ENCODE results near the gene FAIM2. TPM values are rescaled to one million over a fixed set of nuclear protein-coding genes. Genes with fewer than 3 reads are reported as not detected.

FAIM2 gene
- total RNA-seq (2014; rRNA removed; shearing (Covaris generic); ENCODE audit: low replicate concordance) = 27.4 and 49.8 TPM in 2 replicates

DNA sequence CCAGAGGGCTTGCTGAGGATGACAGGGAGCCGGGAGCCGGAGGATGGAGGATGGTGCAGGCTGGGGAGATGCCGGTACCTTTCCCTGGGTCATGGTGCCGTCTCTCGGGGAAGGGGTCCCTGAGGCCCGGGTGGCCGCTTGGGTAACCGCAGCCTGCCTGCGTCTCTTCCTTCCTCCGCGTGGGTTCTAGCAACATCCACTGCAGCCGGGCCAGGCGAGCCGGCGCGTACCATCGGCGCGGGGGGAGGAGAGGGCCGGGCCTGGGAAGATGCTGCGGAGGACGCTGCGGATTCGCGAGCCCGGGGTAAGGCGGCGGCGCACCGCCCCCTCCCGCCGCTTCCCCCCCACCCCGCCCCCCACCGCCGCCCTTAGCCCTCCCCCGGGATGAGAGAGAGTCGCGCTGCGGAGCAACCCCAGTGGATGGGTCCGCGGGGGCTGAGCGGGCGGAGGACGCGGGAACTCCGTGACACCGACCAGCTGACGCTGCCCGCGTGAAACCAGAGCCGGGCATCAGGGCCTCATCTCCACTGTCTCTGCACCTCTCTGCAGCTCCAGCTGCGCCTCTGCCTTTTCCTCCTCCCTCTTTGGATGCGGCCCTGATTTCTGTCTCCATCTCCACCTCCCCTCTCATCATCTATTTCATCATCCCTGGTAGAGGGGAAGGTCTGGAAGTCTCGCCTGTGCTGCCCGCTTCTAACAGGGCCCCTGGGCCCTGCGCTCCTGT is at the start of gene FAIM2:
Gene FAIM2, minus strand, starts transcription at position 201 of the 724 bp plus-strand sequence. Its CDS starts 108 bp downstream, at position 93.
- H3K4me3 ChIP-seq (ENCODE audit: low read length) = peak within 1 kb of the TSS; percentile 68

DNA sequence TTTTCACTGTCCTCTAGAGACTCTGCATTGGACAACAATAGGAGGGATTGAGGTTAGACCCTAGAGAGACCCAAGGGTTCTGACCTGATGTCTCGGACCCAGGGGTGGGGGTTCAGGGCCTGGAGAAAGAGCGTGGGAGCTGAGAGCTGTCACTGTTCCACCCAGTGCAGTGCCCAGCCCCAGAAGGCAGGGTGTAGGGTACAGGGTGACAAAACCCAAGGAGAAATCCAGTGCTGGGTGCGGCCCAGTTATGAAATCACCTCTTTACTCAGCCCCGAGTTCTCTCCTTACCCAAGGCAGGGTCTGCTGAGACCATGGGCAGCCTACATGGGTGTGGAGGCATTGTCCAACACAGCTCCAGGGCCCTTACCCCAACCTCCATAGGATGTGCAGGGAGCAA is 49.5 kb upstream of the FAIM2 start:
- Histone ChIP-seq H3K79me2 (ENCODE audit: low read length) (no peaks in the 10 kb centered on the region), H3K9me3 (ENCODE audit: low read length) (no peaks in the 10 kb centered on the region), H3K4me2 (ENCODE audit: low read depth, low read length, poor library complexity, severe bottlenecking) (peak overlapping the region; percentile 2), H3K27me3 (ENCODE audit: low read length) (no peaks in the 10 kb centered on the region), H3K4me1 (ENCODE audit: low read length) (peaks cover 100% of the 10 kb centered on the region), H3K9me2 (replicated peaks; ENCODE audit: insufficient read depth, low read length) (no peaks in the 10 kb centered on the region), H3K36me3 (ENCODE audit: insufficient read depth, low read length) (no peaks in the 10 kb centered on the region), H2AFZ (ENCODE audit: low read length) (no peak overlapping the region), H3K9ac (ENCODE audit: low read length) (peak overlapping the region; percentile 55), H4K20me1 (ENCODE audit: insufficient read depth, low read depth, low read length) (no peaks in the 10 kb centered on the region), H3K27ac (ENCODE audit: low read length) (peak overlapping the region; percentile 99), H3K4me3 (ENCODE audit: low read length) (no peak overlapping the region)
- peak; percentile 58 for DNase-seq

More for the DNA sequence above, at the start of gene FAIM2:
- no peak within 1 kb of the TSS for H2AFZ ChIP-seq (ENCODE audit: low read length)
- no peaks in the 10 kb centered on the region for H3K9me2 ChIP-seq (replicated peaks; ENCODE audit: insufficient read depth, low read length)
- H3K36me3 ChIP-seq (ENCODE audit: insufficient read depth, low read length) = no peaks in the 10 kb centered on the region
- no peaks in the 10 kb centered on the region for H3K27me3 ChIP-seq (ENCODE audit: low read length)
- DNase-seq = peak; percentile 78
- H3K4me2 ChIP-seq (ENCODE audit: low read depth, low read length, poor library complexity, severe bottlenecking) = peak within 1 kb of the TSS; percentile 79
- peak within 1 kb of the TSS; percentile 77 for H3K27ac ChIP-seq (ENCODE audit: low read length)
- no peaks in the 10 kb centered on the region for H4K20me1 ChIP-seq (ENCODE audit: insufficient read depth, low read depth, low read length)
- H3K9ac ChIP-seq (ENCODE audit: low read length) = peak within 1 kb of the TSS; percentile 81
- peaks cover 63% of the 10 kb centered on the region for H3K4me1 ChIP-seq (ENCODE audit: low read length)
- H3K79me2 ChIP-seq (ENCODE audit: low read length) = no peaks in the 10 kb centered on the region
- no peaks in the 10 kb centered on the region for H3K9me3 ChIP-seq (ENCODE audit: low read length)

DNA sequence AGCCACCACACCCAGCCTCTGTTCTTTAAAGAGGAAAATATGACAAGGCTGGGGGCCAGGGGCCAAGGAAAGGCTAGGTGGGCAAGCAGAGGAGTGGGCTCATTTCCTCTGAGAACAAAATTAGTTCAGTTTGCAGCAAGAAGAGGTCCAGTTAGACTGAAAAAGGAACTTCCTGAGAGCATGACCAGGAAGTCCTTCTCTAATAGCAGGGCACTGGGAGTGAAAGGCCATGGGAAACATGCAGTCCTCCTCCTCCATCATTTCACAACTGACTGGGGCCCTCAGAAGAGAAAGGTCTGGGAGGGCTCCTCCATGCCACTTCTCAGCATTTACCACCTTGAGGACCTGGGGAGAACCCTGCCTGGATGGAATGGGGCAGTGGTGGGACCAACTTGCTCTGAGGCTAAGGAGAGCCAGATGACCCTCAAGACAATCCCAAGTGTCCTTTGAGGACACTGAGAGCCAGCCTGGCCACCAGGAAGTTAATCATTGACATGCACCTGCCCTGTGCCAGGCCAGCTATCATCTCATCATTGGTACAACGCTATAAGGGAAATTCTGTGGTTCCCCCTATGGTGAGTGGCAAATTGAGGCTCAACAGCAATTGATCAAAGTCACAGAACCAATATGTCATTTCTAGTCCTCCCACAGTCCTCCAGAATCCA is 48.8 kb upstream of the FAIM2 start:
- Histone ChIP-seq H3K79me2 (ENCODE audit: low read length) (no peaks in the 10 kb centered on the region), H3K36me3 (ENCODE audit: insufficient read depth, low read length) (no peaks in the 10 kb centered on the region), H3K4me3 (ENCODE audit: low read length) (no peak overlapping the region), H3K9ac (ENCODE audit: low read length) (peak overlapping the region; percentile 72), H3K9me2 (replicated peaks; ENCODE audit: insufficient read depth, low read length) (no peaks in the 10 kb centered on the region), H2AFZ (ENCODE audit: low read length) (no peak overlapping the region), H3K4me1 (ENCODE audit: low read length) (peaks cover 100% of the 10 kb centered on the region), H3K27me3 (ENCODE audit: low read length) (no peaks in the 10 kb centered on the region), H3K9me3 (ENCODE audit: low read length) (no peaks in the 10 kb centered on the region), H4K20me1 (ENCODE audit: insufficient read depth, low read depth, low read length) (no peaks in the 10 kb centered on the region), H3K4me2 (ENCODE audit: low read depth, low read length, poor library complexity, severe bottlenecking) (peak overlapping the region; percentile 62), H3K27ac (ENCODE audit: low read length) (peak overlapping the region; percentile 99)
- DNase-seq = peak; percentile 49

DNA sequence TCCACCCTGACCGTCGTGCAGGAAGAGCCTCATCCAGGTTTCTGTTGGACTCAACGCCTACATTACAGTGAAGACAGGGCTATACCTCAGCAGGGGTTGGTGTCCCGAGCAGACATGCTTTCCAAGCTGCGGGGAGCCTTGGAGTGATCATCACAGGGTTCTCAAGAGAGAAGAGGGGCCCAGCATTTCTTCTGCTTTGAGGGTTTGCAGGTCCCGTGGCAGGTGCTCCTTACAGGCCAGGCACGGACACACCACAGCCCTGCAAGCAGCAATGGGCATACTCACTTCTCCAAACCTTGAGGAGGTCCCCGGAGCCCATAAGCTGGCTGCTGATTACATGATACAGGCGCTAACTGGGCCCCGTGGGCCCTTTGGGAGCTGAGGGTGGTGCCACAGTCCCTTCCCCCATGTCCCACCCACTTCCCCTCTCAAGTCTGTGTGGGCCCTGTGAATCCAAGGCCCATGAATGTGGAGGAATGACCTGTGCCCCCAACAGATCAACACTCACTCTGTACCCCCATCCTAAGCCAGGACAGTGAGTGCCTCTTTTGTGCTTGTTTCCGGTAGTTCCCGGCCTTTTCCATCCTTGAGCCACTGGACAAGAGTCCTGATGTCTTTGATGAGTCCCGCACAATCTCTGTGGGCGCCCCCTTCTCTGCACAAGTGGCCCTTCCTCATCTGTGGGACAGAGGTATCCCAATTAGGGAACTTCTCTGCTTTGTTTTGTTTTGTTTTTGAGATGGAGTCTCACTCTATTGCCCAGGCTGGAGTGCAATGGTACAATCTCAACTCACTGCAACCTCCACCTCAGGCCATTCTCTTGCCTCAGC is 47.9 kb upstream of the FAIM2 start:
- peak overlapping the region; percentile 62 for H3K4me2 ChIP-seq (ENCODE audit: low read depth, low read length, poor library complexity, severe bottlenecking)
- no peak overlapping the region for H2AFZ ChIP-seq (ENCODE audit: low read length)
- no peaks in the 10 kb centered on the region for H3K9me2 ChIP-seq (replicated peaks; ENCODE audit: insufficient read depth, low read length)
- H3K36me3 ChIP-seq (ENCODE audit: insufficient read depth, low read length) = no peaks in the 10 kb centered on the region
- H3K27ac ChIP-seq (ENCODE audit: low read length) = peak overlapping the region; percentile 99
- peaks cover 100% of the 10 kb centered on the region for H3K4me1 ChIP-seq (ENCODE audit: low read length)
- peak; percentile 92 for DNase-seq
- no peaks in the 10 kb centered on the region for H3K27me3 ChIP-seq (ENCODE audit: low read length)
- no peaks in the 10 kb centered on the region for H4K20me1 ChIP-seq (ENCODE audit: insufficient read depth, low read depth, low read length)
- peak overlapping the region; percentile 72 for H3K9ac ChIP-seq (ENCODE audit: low read length)
- peak overlapping the region; percentile 36; the same call in 1 of the 2 replicates for H3K4me3 ChIP-seq (ENCODE audit: low read length)
- no peaks in the 10 kb centered on the region for H3K79me2 ChIP-seq (ENCODE audit: low read length)
- H3K9me3 ChIP-seq (ENCODE audit: low read length) = no peaks in the 10 kb centered on the region

DNA sequence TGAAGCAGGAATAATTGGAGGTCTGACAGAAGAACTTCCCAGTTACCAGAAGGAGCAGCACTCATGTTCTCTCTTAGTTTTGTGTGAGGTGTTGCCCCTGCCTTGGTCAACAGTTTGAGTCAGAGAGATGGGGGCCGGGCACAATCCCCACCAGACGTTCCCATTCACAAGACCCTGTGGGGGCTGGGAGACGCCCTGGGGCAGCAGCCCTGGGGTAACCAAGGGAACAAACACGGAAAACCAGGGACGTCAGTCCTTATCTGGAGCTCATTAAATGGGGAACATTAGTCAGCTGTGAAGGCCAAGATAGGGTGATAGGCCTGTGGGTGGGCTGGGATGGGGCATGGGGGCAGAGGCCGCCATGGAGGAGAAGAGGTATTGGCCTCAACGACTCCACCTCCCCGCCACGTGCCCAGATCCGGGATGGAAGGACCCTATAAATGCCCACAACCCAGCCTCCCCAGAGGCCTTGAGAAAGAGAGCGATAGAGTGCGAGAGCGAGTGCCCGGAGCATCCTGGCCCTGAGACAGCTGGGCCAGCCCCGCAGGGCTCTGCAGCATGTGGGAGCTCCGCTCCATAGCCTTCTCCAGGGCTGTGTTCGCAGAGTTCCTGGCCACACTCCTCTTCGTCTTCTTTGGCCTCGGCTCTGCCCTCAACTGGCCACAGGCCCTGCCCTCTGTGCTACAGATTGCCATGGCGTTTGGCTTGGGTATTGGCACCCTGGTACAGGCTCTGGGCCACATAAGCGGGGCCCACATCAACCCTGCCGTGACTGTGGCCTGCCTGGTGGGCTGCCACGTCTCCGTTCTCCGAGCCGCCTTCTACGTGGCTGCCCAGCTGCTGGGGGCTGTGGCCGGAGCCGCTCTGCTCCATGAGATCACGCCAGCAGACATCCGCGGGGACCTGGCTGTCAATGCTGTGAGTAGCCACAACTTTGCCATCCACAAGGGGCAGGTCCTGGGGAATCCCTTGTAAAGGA is 46.9 kb upstream of the FAIM2 start, which contains the start of gene AQP2:
Gene AQP2, plus strand, starts transcription at position 465 of the 979 bp plus-strand sequence. Its CDS starts 94 bp downstream, at position 559.
- H3K4me3 ChIP-seq (ENCODE audit: low read length) = peak within 1 kb of the TSS; percentile 36; the same call in 1 of the 2 replicates
- H3K4me2 ChIP-seq (ENCODE audit: low read depth, low read length, poor library complexity, severe bottlenecking) = peak within 1 kb of the TSS; percentile 62
- DNase-seq = no peak
- H3K79me2 ChIP-seq (ENCODE audit: low read length) = no peaks in the 10 kb centered on the region
- H2AFZ ChIP-seq (ENCODE audit: low read length) = no peak within 1 kb of the TSS
- peak within 1 kb of the TSS; percentile 99 for H3K27ac ChIP-seq (ENCODE audit: low read length)
- peak within 1 kb of the TSS; percentile 72 for H3K9ac ChIP-seq (ENCODE audit: low read length)
- H3K36me3 ChIP-seq (ENCODE audit: insufficient read depth, low read length) = no peaks in the 10 kb centered on the region
- H4K20me1 ChIP-seq (ENCODE audit: insufficient read depth, low read depth, low read length) = no peaks in the 10 kb centered on the region
- H3K4me1 ChIP-seq (ENCODE audit: low read length) = peaks cover 100% of the 10 kb centered on the region
- no peaks in the 10 kb centered on the region for H3K9me3 ChIP-seq (ENCODE audit: low read length)
- no peaks in the 10 kb centered on the region for H3K9me2 ChIP-seq (replicated peaks; ENCODE audit: insufficient read depth, low read length)
- no peaks in the 10 kb centered on the region for H3K27me3 ChIP-seq (ENCODE audit: low read length)

DNA sequence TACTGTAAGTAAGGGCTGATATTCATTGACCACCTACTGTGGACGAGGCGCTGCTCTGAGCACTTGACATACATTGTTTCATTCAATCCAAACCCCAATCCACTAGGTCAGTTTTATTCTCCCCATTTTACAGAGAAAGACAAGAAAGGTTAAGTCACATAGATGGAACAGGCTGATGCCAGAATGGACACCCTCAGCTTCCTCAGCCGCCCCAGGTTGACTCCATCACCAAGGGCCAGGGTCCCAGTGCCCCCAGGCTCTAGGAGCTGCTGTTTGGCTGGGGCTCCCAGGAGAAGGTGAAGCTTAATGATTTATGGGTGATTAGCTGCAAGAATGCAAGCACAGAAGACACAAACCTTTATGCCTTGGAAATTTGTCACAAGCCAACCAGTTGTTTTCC is 46.2 kb upstream of the FAIM2 start:
- H3K4me3 ChIP-seq (ENCODE audit: low read length) = no peak overlapping the region
- no peaks in the 10 kb centered on the region for H3K79me2 ChIP-seq (ENCODE audit: low read length)
- H4K20me1 ChIP-seq (ENCODE audit: insufficient read depth, low read depth, low read length) = no peaks in the 10 kb centered on the region
- H3K4me2 ChIP-seq (ENCODE audit: low read depth, low read length, poor library complexity, severe bottlenecking) = peak overlapping the region; percentile 62
- H3K9me3 ChIP-seq (ENCODE audit: low read length) = no peaks in the 10 kb centered on the region
- no peak overlapping the region for H2AFZ ChIP-seq (ENCODE audit: low read length)
- no peaks in the 10 kb centered on the region for H3K27me3 ChIP-seq (ENCODE audit: low read length)
- H3K36me3 ChIP-seq (ENCODE audit: insufficient read depth, low read length) = no peaks in the 10 kb centered on the region
- H3K4me1 ChIP-seq (ENCODE audit: low read length) = peaks cover 100% of the 10 kb centered on the region
- peak overlapping the region; percentile 99 for H3K27ac ChIP-seq (ENCODE audit: low read length)
- no peaks in the 10 kb centered on the region for H3K9me2 ChIP-seq (replicated peaks; ENCODE audit: insufficient read depth, low read length)
- DNase-seq = peak; percentile 43
- peak overlapping the region; percentile 72; the same call in 1 of the 2 replicates for H3K9ac ChIP-seq (ENCODE audit: low read length)
